IPS-NIHi7 (cell line): Measurements from ENCODE around the gene AMER1.
"Not testable (repeated sequence)": the region's sequence is repeated elsewhere in the genome, so short reads cannot be mapped to it uniquely, and the experiment has no call there.

Experiments used
- DNase-seq: peaks from one replicate; pipeline ENCODE4 v3.0.0; 2012; ENCODE audit warnings: mixed read lengths; ENCODE audit errors: extremely low spot score

Gene AMER1

GRCh38 chrX:64205441-64205734 is at the start of gene AMER1:
Gene AMER1, minus strand, starts transcription at chrX:64205708. Its CDS starts 12,422 bp downstream, at chrX:64193286.
- no peak for DNase-seq

DNA sequence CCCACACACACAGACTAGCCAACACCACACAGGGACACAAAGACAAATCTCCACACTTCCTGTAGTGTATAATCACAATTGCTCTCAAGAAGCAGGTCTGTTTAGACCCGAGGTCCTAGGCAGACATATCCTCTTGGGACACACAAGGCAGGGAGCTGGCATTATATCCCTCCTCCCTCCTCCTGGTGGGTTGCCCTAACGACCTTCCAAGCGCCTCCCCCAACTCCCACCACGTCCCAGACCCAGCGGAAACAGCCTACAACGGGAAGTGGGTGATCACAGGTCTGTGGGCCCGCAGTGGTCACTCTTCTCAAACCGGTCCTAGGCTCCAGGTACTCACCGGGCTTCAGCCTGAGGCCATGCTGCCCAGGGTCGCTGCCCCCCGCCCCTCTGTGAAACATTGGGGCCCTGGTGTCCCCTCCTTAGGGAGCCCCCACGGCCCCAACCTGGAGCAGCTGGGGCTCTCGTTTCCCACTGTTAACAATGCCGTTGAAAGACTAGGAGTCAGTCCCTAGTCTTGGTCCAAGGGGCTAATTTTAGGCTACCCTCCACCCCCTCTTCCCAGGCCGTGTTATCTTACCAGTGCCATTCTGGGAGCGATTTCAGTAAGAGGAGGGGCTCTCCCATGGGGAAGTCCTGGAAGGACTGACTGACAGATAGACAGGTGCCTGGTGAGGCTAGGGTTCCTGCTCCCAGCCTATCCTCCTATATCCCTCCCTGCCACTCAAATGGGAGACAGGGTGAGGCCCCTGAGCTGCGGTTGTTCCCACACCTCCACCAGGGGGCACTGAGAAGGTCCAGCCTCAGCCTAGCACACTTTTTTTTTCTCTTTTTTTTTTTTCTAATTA is 24.8 kb upstream of the AMER1 start, which contains the start of gene ASB12:
Gene ASB12 (minus strand): TSS at position 485 of the 848 bp plus-strand sequence. CDS start 4,957 bp downstream, outside the sequence.
- DNase-seq = no peak

GRCh38 chrX:64229154-64229553 is 23.6 kb upstream of the AMER1 start:
- no peak for DNase-seq

- no peak for DNase-seq
Measured at GRCh38 chrX:64218023-64218422, 12.5 kb upstream of the AMER1 start.

DNA sequence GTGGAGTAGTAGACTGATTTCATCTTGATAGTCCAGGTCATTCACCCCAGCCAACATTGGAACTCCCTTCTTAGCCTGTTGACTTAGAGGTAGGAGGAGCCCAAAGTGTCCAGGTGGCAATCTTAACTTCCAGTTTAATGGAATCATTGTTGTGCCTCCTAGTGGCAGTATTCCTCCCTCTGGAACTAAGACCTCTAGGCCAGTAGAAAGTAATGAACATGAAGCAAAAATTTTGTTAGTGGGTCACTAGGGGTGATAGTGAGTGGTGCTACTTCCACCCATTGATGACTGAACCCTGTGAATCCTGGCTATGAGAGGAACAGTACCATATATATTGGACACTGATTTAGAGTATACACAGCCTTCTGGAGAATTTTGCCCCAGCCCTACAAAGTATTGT is 8.5 kb upstream of the AMER1 start:
- not testable (repeated sequence) for DNase-seq

DNA sequence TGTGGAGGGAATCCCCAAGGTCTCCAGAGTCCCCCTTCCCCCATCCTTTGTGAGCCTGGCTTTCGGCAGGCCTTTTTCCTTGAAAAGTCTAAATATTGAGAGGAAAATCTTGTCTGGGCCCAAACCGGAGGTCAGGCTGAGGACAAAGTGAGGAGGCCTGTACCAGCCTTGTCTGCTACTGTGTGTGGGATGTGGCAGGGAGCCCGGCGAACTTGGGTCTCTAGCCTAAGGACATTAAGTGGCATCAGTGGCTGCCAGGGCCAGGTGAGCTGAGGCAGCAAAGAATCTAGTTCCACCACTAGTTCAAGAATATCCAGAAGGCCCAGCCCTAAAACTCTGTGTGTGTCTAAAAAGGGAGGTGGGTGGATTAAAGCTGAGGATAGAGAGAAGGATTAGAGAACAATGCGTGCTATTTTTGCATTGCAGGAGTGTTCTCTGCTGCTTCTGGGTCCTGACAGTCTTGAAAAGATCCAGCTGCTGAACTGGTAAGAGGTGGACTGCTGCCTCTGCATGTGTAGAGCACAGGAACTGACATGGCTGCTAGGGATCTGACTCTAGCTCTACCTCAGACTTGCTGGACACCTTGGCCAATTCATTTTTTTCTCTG is 1.2 kb upstream of the AMER1 start:
- DNase-seq = no peak

DNA sequence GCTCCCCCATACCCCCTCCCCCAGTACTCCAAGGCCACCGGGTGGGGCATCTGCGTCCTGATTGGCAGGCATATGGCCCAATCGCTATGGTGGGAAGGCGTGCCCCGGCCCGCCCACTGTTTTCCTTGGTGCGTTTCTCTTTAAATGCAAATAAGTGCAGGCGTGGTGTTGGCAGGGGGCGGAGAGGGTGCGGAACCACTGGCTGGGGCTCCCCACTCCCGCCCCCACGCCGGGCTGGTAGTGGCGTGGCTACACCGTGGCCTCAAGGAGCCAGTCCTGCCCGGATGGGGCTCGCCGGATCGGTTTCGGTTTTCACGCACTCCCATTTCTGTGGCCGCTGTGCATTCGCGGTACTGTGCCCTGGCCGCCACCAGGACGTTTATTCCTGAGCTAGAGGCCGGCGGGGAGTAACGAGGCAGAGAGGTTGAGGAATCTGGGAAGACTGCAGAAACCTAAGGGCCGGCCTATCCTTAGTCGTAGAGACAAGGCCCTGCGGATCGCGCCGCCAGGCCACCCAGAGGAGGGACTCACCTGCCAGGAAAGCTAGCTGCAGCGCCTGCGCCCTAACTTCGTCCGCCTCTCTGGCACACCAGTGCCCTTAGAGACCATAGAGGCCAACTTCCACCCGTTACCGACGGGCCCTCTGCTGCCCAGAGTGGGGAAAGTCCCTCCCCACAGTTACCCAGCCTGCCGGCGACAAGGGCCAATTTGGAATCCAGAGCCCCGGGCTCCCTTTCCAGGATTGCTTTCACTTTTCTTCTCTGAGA is 410 bp upstream of the AMER1 start:
- DNase-seq = peak; percentile 80

DNA sequence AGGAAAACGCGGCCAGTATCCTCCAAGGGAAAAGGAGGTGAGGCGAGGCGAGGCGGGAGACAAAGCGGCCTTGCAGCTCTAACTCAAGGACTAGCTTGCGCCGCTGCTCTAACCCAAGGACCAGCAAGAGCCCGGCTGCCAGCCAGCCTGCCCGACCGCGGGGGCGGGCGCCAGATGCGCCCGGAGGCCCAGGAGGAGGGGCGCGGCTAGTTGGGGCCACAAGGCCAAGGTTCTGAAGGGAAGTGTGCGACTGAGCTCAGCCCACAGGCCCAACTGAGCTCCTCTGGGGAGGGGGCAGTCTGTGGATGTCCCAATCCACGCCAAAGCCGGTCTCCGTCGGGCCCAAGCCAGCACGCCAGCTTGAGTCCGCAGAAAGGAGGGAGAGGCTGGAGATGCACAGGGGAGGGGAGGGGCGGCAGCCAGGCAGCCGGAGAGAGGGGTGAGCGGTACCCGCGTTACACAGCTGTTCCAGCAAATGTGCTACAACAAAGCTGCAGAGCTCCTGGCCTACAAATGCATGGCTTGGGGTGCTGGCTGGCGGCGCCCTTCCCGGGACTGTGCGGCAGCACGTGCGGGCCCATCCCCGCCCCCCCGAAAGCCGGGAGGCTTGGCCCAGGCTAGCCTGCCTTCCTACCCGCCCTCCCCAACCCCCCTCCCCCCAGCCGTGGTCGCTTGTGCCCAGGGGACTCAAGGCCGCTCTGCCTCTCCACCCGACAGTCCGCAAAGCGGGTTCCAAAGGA is 637 bp downstream of the AMER1 start:
- peak; percentile 51 for DNase-seq

- DNase-seq = no peak
Measured at GRCh38 chrX:64204252-64204651, 1.3 kb downstream of the AMER1 start.

DNA sequence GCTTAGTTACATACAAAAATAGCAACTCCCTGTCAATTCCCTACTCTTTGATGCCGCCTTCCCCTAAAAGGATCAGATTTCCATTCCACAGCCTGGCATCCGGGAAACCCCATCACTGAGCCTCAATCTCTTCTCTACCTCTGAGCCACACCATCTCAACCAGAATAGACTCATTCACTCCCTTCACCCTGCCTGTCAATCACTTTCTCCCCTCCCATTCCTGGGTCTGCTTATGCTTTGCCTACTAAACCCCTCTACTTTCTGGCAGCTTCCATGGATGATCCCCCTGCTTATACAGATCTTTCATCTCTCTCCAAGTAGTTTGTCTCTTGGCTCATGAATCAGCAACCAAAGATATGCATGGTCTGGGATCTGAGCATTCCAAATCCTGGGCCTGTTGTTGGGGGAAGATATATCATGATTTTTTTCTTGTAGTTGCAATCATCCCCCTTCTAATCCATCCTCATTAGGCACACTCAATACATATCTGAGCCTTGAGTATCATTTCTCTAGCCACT is 2.6 kb downstream of the AMER1 start:
- no peak for DNase-seq

DNA sequence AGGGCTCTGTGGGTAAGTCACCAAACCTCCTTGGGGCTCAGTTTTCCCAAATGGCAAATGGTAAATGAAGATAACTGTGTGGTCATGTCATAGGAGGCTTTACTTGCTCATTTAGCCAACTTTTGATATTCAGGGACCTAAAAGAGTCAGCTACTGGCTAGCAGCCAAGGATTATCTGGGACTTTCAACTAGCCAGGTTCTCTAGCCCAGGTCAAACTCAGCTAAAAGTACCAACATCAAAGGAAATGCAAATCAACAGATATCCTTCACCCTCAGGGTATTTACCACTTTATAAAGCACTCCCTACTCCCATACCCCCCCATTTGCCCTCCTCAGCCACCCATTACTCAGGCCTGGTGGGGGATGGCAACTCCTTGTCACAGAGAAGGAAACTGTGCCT is 7.5 kb downstream of the AMER1 start:
- no peak for DNase-seq

DNA sequence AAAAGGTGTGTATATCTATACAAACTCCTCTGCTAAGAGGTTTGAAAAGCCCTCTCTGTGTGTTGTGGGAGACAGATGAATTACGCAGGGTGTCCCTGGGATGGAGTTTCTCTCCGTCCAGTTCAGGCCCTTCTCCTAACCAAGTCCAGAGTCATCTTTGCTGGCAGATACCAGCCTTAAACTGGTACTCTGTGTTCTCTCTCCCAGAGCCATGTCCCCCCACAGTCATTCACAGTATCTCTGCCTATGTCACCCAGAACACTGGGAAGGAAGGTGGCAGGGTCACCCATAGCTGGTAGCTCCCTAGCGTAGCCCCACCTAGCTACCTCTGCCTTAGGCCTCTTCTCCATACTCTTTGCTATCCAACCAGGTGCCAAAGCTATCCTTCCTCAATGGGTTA is 8.9 kb downstream of the AMER1 start:
- DNase-seq = no peak

DNA sequence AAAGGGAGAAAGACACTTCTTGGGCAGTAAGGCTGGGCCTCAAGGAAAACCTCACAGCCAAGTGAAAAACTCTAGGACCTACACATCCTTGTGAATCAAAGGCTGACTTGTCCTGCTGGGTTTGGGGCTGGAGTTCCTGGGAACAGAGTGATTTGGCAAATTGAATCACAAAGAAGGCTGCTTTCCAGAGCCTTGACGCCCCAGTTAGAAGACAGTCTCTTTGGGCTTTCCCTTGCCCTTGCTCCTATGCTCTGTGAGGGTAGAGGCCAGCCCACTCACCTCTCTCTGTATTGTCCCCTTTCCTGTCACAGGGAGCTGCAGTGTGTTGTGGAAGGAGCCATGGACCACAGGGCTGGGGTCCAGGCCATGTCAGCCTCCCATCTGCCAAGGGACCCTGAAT is 9.6 kb downstream of the AMER1 start:
- peak; percentile 20 for DNase-seq

DNA sequence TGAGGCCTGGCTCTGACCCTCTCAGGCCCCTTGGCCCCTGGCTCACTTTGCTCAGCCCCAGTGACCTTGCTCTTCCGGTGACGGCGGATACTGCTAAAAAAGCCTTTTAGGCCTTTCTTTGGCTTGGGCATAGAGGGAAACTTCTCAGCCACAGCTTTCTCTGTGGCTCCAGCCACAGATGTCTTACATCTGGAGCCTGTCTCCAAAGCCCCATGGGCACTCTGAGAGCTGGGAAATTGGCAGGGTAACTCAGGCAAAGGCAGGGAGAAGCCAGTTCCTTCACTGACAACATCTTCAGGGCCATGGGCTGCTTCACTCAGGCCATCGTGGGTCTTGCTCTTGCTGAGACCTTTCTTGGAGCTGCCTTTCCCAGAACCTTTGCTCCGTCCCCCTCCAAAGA is 12.8 kb downstream of the AMER1 start:
- DNase-seq = no peak

GRCh38 chrX:64192040-64192439 is 13.5 kb downstream of the AMER1 start:
- no peak for DNase-seq

DNA sequence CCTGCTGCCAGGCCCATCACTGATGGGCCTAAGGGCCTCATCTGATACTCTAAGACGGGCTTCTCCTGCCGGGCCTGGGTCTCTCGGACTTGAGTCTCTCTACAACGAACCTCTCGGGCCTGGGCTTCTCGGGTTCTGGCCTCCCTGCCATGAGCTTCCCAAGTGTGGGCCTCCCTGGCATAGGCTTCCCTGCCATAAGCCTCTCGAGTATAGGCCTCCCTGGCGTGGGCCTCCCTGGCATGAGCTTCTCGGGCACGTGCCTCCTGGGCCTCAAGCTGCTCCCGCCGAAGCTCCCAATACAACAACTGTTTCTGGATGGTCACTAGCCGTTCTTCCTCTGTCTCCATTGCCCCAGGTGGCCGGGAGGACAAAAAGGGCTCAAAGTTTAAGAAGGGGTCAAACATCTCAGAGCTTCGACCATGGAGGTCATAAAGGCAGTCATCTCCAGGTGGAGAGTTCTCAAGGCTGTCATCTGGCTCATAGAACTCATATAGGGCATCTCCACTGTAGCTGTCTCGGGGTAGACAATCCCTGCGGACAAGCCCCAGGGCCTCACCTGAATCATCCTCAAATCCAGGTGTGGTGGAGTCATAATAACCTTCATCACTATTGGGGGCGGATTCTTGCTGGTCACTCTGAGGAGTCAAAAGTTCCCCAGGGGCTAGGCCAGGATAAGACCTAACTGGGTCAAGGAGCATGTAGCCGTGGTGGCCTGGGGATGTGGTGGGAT is 14.1 kb downstream of the AMER1 start:
- DNase-seq = no peak

GRCh38 chrX:64190136-64190740 is 15.3 kb downstream of the AMER1 start:
- DNase-seq = no peak

DNA sequence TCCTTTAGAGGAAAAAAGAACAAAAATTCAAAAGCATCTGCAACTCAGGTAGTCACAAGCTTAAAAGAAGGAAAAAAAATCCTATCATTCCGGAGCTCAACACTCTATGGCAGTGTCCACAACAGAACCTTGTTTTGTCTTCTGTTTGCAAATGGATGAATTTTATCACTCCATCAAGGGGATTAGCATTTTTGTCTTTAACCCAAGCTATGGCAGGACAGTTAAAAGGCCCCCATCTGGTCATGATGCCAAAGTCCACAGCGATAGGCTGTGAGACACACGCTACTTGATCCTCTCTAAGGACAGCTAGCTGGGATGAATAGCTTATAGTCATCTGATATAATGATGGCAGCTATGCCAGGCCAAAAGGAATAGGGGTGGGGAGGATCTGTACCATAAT is 16.6 kb downstream of the AMER1 start:
- no peak for DNase-seq

DNA sequence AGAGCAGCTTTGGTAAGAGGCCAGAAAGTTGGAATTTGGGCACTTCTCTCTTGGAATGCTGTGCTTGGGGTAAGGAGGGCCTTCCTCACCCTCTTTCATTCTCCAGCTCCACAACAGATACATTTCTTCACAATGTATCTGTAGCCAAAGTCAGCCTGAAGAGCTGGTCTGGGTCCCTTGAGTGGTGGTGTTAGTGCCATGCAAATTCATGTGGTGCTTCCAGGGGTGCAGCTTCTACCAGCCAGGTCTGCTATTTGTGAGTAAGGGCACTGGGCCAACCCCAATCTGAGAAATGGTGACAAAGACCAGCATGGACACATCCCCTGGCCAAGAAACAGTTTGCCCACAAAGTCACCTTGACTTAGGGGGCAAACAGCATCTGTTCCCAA is 17.8 kb downstream of the AMER1 start:
- no peak for DNase-seq

- DNase-seq = no peak
Measured at GRCh38 chrX:64186974-64187761, 18.3 kb downstream of the AMER1 start.
